ENCODE measurements around the gene RNF157.

- TF ChIP-seq EHF (CRISPR knock-in tag; IDR thresholded peaks at IDR 0.05) (no peak), CTCF (IDR thresholded peaks at IDR 0.05) (no peak), HMGXB4 (CRISPR knock-in tag; IDR thresholded peaks at IDR 0.05; ENCODE audit: borderline replicate concordance) (no peak), CHD2 (IDR thresholded peaks at IDR 0.05; ENCODE audit: low read length, partially characterized antibody) (no peak)
Observed at GRCh38 chr17:76154292-76154691, 86.0 kb downstream of the RNF157 start.
